A673 (cell line): ENCODE measurements around the gene DGKH. TPM values are rescaled to one million over a fixed set of nuclear protein-coding genes. Genes with fewer than 3 reads are reported as not detected.

Experiments used
- BruUV-seq: library from RNA; stranded (reverse); fragments of 400-500 nt; replicated peaks from 2 replicates; lab custom pipeline; 2021; lab: Mats Ljungman, UMichigan
- CTCF ChIA-PET: fragments of 300-600 bp; sonication (Branson Sonifier 250); formaldehyde crosslinking; loops from one replicate; lab custom pipeline; 2022; ENCODE audit warnings: antibody characterized with exemption; lab: Charles Lee
- POLR2A ChIA-PET: fragments of 300-600 bp; sonication (Branson Sonifier 250); formaldehyde crosslinking; loops from one replicate; lab custom pipeline; 2022; ENCODE audit warnings: antibody characterized with exemption; ENCODE audit not compliant: low non-redundant PET; lab: Charles Lee
- DNase-seq: peaks from one replicate; pipeline ENCODE4 v3.0.0-alpha.2; 2015; ENCODE audit warnings: low spot score
- H3K27ac ChIP-seq: fragments of 200-600 bp; sonication (generic); 2 replicates; pipeline ENCODE4 v1.5.1; 2016; ENCODE audit warnings: mixed run types, low read depth, mild to moderate bottlenecking, mixed read lengths, antibody characterized with exemption, low read length; ENCODE audit not compliant: poor library complexity, severe bottlenecking
- H3K27me3 ChIP-seq: fragments of 200-600 bp; sonication (generic); replicated peaks from 2 replicates; pipeline ENCODE4 v1.6.1; 2017; ENCODE audit warnings: mixed run types, low read depth, mild to moderate bottlenecking, mixed read lengths, antibody characterized with exemption, low read length; ENCODE audit not compliant: insufficient read depth, poor library complexity
- H3K36me3 ChIP-seq: fragments of 200-600 bp; sonication (generic); 2 replicates; pipeline ENCODE4 v1.6.1; 2016; ENCODE audit warnings: mixed run types, mild to moderate bottlenecking, mixed read lengths, antibody characterized with exemption, low read length; ENCODE audit not compliant: insufficient read depth, poor library complexity, severe bottlenecking
- H3K4me1 ChIP-seq: fragments of 200-600 bp; sonication (generic); 2 replicates; pipeline ENCODE4 v1.6.1; 2017; ENCODE audit warnings: mixed run types, mild to moderate bottlenecking, mixed read lengths, antibody characterized with exemption, low read length; ENCODE audit not compliant: insufficient read depth, poor library complexity, severe bottlenecking
- H3K4me3 ChIP-seq: fragments of 200-600 bp; sonication (generic); 2 replicates; pipeline ENCODE4 v1.5.1; 2016; ENCODE audit warnings: low read depth, mixed run types, mild to moderate bottlenecking, mixed read lengths, low read length; ENCODE audit not compliant: poor library complexity, severe bottlenecking
- H3K9me3 ChIP-seq: fragments of 200-600 bp; sonication (generic); 2 replicates; pipeline ENCODE4 v1.6.1; 2016; ENCODE audit warnings: mixed run types, low read depth, mild to moderate bottlenecking, mixed read lengths, antibody characterized with exemption, low read length; ENCODE audit not compliant: poor library complexity, severe bottlenecking
- EZH2 ChIP-seq: fragments of 200-600 bp; sonication (generic); IDR thresholded peaks from 2 replicates; pipeline ENCODE4 v1.6.1; 2017; ENCODE audit warnings: borderline replicate concordance, low read depth, mild to moderate bottlenecking, mixed read lengths, antibody characterized with exemption, low read length; ENCODE audit not compliant: poor library complexity, severe bottlenecking
- intact Hi-C: fragments of 100-400 bp; cut with micrococcal nuclease; formaldehyde crosslinking; loops from one replicate; pipeline ENCODE4 v1.10.0; 2022; ENCODE audit not compliant: unreplicated experiment
- total RNA-seq: library from RNA; stranded (reverse); gene quantifications from 2 replicates; pipeline ENCODE4 v1.2.3, GENCODE V29; 2021
- TF ChIP-seq, protein P1 (sequence below): fragments of 300-800, 200-600 bp; sonication (generic); conservative IDR thresholded peaks from 2 replicates; pipeline ENCODE4 v1.5.1; 2017; ENCODE audit warnings: low read depth, mild to moderate bottlenecking, antibody characterized with exemption, low read length, moderate library complexity, mixed read lengths

Gene DGKH
- total RNA-seq, 1 experiment from 2014 or later: 13.8 TPM

DNA sequence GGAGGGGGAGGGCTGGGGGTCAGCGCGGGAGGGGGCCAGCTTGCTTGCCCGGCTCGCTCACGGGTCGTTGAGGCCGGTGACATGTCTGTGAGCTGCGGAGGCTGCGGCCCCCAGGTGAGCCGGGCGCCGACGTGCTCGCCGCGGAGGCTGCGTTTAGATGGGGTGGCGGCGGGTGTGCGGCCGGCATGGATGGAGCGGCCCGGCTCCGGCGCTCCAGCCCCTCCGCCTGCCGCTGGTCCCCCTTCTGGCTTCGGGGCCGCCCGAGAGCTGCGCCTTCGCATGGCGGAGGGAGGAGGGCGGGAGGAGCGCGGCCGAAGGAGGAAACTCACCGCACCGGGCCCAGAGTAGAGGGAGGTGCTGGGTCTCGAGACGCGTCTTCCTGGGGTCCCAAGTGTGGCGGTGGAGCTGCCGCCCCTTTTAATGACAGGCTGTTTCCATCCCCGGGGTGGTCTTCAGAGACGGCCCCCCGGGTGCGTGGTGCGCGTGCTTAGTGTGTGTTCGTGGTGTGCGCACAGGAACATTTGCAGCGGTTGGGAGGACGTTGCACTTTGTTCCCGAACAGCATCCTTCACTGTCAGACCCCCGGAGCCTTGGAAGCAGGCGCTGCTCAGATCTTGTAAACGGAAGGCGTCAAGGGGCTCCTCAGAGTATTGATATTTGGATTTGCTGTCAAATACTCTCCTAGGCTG lies 223.8 kb downstream of the DGKH start, which contains the start of gene AKAP11:
Gene AKAP11 (plus strand): TSS at position 38 of the 689 bp plus-strand sequence. CDS start 14,197 bp downstream, outside the sequence.
- Histone ChIP-seq H3K27me3 (no peaks in the 10 kb centered on the region), H3K4me1 (peaks cover 11% of the 10 kb centered on the region), H3K9me3 (peaks cover 11% of the 10 kb centered on the region), H3K27ac (peak within 1 kb of the TSS; percentile 76), H3K4me3 (peak within 1 kb of the TSS; percentile 80), H3K36me3 (no peaks in the 10 kb centered on the region)
- BruUV-seq: no TSS peak
- ChIA-PET POLR2A (interaction anchor here (0.7 kb wide), 1 partner anchor 450 kb away, joined by 4 read pairs; no protein-coding TSS in a partner anchor), CTCF (interaction anchor here (0.6 kb wide), 1 partner anchor 337 kb away, joined by 3 read pairs; no protein-coding TSS in a partner anchor)
- DNase-seq: peak; percentile 65
- intact Hi-C loops: no loop called here
- TF ChIP-seq, protein P1, sequence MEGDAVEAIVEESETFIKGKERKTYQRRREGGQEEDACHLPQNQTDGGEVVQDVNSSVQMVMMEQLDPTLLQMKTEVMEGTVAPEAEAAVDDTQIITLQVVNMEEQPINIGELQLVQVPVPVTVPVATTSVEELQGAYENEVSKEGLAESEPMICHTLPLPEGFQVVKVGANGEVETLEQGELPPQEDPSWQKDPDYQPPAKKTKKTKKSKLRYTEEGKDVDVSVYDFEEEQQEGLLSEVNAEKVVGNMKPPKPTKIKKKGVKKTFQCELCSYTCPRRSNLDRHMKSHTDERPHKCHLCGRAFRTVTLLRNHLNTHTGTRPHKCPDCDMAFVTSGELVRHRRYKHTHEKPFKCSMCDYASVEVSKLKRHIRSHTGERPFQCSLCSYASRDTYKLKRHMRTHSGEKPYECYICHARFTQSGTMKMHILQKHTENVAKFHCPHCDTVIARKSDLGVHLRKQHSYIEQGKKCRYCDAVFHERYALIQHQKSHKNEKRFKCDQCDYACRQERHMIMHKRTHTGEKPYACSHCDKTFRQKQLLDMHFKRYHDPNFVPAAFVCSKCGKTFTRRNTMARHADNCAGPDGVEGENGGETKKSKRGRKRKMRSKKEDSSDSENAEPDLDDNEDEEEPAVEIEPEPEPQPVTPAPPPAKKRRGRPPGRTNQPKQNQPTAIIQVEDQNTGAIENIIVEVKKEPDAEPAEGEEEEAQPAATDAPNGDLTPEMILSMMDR: no peak
- TF ChIP-seq EZH2: no peak

DNA sequence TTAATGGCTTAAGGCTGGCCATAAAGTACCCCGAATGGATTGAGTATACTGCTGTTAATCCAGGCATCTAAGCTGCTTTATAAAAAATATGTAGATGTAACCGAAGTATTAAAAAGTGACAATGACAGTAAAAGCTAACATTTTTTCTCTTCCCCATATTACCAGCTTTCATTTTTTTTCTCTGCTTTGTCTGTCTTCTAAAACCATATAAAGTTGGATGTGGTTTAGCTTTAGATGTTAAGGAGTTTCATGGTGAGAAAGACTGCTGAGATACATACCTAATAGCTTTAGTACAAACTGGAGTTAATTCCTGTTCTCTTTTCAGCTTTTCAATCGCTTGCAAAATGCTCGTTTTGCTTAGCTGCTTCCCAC lies 224.3 kb downstream of the DGKH start:
- peak overlapping the region; percentile 80 for H3K4me3 ChIP-seq
- no peaks in the 10 kb centered on the region for H3K27me3 ChIP-seq
- peaks cover 11% of the 10 kb centered on the region for H3K4me1 ChIP-seq
- peaks cover 11% of the 10 kb centered on the region for H3K9me3 ChIP-seq
- no peak for DNase-seq
- H3K27ac ChIP-seq: peak overlapping the region; percentile 73
- TF ChIP-seq, protein P1: no peak
- no peak for TF ChIP-seq EZH2
- intact Hi-C loops: no loop called here
- H3K36me3 ChIP-seq: no peaks in the 10 kb centered on the region
- POLR2A ChIA-PET: no interaction called here
- BruUV-seq: no TSS peak
- CTCF ChIA-PET: no interaction called here

DNA sequence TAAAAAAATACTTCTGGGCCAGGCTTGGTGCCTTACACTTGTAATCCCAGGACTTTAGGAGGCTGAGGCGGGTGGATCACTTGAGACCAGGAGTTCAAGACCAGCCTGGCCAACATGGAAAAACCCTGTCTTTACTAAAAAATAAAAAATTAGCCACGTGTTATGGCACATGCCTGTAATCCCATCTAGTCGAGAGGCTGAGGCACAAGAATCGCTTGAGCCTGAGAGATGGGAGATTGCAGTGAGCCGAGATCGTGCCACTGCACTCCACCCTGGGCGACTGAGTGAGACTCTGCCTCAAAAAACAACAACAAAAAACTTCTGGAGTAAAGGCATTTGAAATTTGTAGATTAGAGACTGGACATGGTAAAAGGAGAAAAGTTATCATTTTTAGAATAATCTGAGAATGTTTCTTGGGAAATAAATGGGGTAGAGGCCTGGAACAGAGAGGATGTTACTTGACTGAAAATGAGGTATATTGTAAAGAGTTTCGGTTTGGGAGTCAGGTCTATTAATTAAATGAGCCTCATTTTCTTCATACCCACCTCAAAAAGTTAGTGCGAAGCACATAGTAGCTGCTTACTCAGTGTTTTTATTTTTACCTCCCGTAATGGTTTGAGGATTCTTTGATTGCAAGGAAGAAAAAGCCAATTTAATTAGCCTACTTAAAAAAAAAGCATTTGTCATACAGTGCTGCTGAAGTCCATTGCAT lies 226.1 kb downstream of the DGKH start:
- Histone ChIP-seq H3K27ac (no peak overlapping the region), H3K36me3 (no peaks in the 10 kb centered on the region), H3K4me1 (peaks cover 11% of the 10 kb centered on the region), H3K4me3 (no peak overlapping the region), H3K9me3 (peaks cover 11% of the 10 kb centered on the region), H3K27me3 (no peaks in the 10 kb centered on the region)
- intact Hi-C loops: no loop called here
- CTCF ChIA-PET: no interaction called here
- POLR2A ChIA-PET: no interaction called here
- TF ChIP-seq, protein P1: no peak
- TF ChIP-seq EZH2: no peak
- no TSS peak for BruUV-seq
- DNase-seq: no peak
